ENCODE results near the gene SLC6A8.

Gene SLC6A8

DNA sequence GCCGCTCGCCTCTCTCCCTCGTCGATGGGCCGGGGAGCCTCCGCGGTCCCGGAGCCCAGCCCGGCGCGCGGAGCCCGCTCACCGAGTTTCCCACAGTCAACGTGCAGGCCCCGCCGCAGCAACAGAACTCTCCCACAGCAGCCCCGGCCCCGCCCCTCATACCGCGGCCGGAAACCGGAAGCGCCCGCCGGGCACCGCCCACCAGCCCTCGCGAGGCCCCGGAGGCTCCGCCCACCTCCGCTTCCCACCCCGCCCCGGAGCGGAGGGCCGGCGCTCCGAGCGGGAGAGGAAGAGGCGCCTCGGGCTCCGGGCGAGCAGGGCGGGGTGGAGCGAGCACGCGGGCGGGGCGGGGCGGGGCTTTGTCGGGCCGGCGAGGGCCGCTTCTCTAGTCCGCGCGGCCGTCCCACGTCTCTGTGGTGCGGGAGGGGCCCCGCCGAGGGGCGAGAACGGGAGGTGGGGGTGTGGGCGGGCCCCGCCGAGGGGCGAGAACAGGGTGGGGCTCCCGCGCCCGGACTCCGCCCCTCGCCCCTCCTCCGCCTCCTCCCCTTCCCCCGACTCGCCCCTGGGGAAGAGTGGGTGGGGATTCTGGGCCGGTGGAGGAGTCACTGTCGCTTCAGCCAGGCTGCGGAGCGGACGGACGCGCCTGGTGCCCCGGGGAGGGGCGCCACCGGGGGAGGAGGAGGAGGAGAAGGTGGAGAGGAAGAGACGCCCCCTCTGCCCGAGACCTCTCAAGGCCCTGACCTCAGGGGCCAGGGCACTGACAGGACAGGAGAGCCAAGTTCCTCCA lies 36.7 kb downstream of the SLC6A8 start, which contains the start of the genes ABCD1 and BCAP31:
Gene ABCD1 (plus strand): TSS at position 605 of the 787 bp plus-strand sequence. CDS start 411 bp downstream, outside the sequence.
Gene BCAP31 (minus strand): TSS at position 136 of the 787 bp plus-strand sequence. CDS start 1,143 bp downstream, outside the sequence.
- Histone ChIP-seq H3K4me3 (peak within 1 kb of the TSS; percentile 65 to 79 (median 76)), H3K9ac (peak within 1 kb of the TSS; percentile 84 to 94 (median 91)), H3K36me3 (peaks cover 19 to 41% (median 32%) of the 10 kb centered on the region in 11 experiments), H3K4me1 (peaks cover 50 to 64% (median 55%) of the 10 kb centered on the region in 10 experiments), H4K20me1 (peaks cover 12 to 69% (median 46%) of the 10 kb centered on the region in 11 experiments; a peak in 19 of 22 replicates), H3K27ac (peak within 1 kb of the TSS; percentile 92 to 99 (median 97)), H3K27me3 (peaks cover 23 to 57% (median 39%) of the 10 kb centered on the region in 11 experiments), H3K4me2 (peak within 1 kb of the TSS; percentile 86 to 95 (median 89)), H3K9me3 (replicated peaks in 1 of 11) (peaks cover 12 to 67% (median 41%) of the 10 kb centered on the region in 11 experiments; a peak in 21 of 22 replicates)
- TF ChIP-seq Cebpa-rat (IDR thresholded peaks at IDR 0.05): no peak

DNA sequence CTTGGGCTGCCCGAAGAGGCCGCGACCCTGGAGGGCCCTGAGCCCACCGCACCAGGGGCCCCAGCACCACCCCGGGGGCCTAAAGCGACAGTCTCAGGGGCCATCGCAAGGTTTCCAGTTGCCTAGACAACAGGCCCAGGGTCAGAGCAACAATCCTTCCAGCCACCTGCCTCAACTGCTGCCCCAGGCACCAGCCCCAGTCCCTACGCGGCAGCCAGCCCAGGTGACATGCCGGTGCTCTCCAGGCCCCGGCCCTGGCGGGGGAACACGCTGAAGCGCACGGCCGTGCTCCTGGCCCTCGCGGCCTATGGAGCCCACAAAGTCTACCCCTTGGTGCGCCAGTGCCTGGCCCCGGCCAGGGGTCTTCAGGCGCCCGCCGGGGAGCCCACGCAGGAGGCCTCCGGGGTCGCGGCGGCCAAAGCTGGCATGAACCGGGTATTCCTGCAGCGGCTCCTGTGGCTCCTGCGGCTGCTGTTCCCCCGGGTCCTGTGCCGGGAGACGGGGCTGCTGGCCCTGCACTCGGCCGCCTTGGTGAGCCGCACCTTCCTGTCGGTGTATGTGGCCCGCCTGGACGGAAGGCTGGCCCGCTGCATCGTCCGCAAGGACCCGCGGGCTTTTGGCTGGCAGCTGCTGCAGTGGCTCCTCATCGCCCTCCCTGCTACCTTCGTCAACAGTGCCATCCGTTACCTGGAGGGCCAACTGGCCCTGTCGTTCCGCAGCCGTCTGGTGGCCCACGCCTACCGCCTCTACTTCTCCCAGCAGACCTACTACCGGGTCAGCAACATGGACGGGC lies 37.5 kb downstream of the SLC6A8 start:
- peaks cover 14 to 74% (median 43%) of the 10 kb centered on the region in 11 experiments; a peak in 21 of 22 replicates for H3K9me3 ChIP-seq (replicated peaks in 1 of 11)
- H3K4me1 ChIP-seq: peaks cover 52 to 65% (median 58%) of the 10 kb centered on the region in 10 experiments
- H3K27ac ChIP-seq: peak overlapping the region; percentile 92 to 99 (median 97)
- H3K9ac ChIP-seq: peak overlapping the region; percentile 84 to 94 (median 91)
- H3K4me3 ChIP-seq: peak overlapping the region; percentile 55 to 74 (median 66)
- peaks cover 13 to 61% (median 39%) of the 10 kb centered on the region in 11 experiments; a peak in 19 of 22 replicates for H4K20me1 ChIP-seq
- TF ChIP-seq Cebpa-rat (IDR thresholded peaks at IDR 0.05): no peak
- peaks cover 15 to 56% (median 32%) of the 10 kb centered on the region in 11 experiments for H3K27me3 ChIP-seq
- peaks cover 16 to 41% (median 32%) of the 10 kb centered on the region in 11 experiments for H3K36me3 ChIP-seq
- H3K4me2 ChIP-seq: peak overlapping the region; percentile 83 to 95 (median 89)

DNA sequence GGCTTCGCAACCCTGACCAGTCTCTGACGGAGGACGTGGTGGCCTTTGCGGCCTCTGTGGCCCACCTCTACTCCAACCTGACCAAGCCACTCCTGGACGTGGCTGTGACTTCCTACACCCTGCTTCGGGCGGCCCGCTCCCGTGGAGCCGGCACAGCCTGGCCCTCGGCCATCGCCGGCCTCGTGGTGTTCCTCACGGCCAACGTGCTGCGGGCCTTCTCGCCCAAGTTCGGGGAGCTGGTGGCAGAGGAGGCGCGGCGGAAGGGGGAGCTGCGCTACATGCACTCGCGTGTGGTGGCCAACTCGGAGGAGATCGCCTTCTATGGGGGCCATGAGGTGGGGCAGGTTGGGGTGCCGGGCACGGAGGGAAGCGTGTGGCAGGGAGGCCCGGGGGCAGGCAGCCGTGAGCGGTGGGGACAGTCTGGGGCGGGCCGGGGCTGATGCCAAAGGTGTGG lies 38.1 kb downstream of the SLC6A8 start:
- peak overlapping the region; percentile 84 to 94 (median 91) for H3K9ac ChIP-seq
- peak overlapping the region; percentile 92 to 99 (median 97) for H3K27ac ChIP-seq
- H3K27me3 ChIP-seq: peaks cover 9 to 50% (median 29%) of the 10 kb centered on the region in 11 experiments; a peak in 21 of 22 replicates
- TF ChIP-seq Cebpa-rat (IDR thresholded peaks at IDR 0.05): no peak
- H3K36me3 ChIP-seq: peaks cover 16 to 41% (median 30%) of the 10 kb centered on the region in 11 experiments
- H3K4me3 ChIP-seq: peak overlapping the region; percentile 55 to 74 (median 66)
- H3K4me1 ChIP-seq: peaks cover 54 to 66% (median 58%) of the 10 kb centered on the region in 10 experiments
- peak overlapping the region; percentile 83 to 95 (median 89) for H3K4me2 ChIP-seq
- H4K20me1 ChIP-seq: peaks cover 13 to 55% (median 33%) of the 10 kb centered on the region in 11 experiments; a peak in 19 of 22 replicates
- H3K9me3 ChIP-seq (replicated peaks in 1 of 11): peaks cover 18 to 80% (median 49%) of the 10 kb centered on the region in 11 experiments; a peak in 21 of 22 replicates

DNA sequence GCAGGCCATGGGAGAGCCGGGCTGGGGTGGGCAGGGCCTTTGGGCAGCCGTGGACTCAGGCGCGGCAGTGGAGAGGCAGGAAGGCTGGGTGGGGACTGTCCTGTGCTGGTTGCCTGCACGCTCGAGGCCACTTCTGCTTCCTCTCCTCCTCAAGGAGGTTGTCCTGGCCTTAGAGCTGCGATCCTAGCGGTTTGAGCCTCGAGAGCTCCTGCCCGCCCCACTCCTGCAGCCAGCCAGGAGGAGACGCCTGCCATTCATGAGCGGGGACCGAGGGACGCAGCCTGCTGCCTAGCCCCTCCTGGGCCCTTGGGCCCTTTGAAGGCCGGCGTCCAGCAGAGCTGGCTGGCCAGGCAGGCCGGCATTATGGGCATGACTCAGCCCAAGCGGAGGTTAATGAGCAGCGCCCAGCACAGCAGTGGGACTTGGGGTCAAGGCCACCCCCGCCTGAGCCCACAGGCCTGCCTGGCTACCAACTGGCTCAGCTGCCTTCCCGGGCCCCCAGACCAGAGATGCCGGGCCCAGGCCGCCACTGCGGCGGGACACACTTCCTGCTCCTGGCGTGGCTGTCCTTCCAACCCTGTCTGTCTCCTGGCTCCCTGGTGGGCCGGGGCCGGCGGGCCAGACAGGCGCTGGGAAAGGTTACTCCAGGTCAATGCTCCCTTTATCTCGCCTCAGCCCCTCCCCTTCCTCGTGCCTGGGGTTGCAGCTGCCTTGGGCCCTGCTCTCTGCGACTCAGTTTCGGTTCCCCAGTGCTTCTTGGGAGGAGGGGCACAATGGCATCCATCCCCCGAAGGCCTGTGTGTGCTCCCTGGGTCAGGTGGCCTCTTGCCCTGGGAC lies 38.8 kb downstream of the SLC6A8 start:
- TF ChIP-seq Cebpa-rat (IDR thresholded peaks at IDR 0.05): no peak
- Histone ChIP-seq H3K27ac (peak overlapping the region; percentile 92 to 99 (median 97)), H3K9ac (peak overlapping the region; percentile 84 to 94 (median 91)), H3K4me3 (peak overlapping the region; percentile 55 to 74 (median 66)), H3K9me3 (replicated peaks in 1 of 11) (peaks cover 24 to 87% (median 56%) of the 10 kb centered on the region in 11 experiments; a peak in 21 of 22 replicates), H4K20me1 (peaks cover 13 to 49% (median 27%) of the 10 kb centered on the region in 11 experiments; a peak in 19 of 22 replicates), H3K4me2 (peak overlapping the region; percentile 83 to 95 (median 89)), H3K27me3 (peaks cover 8 to 50% (median 32%) of the 10 kb centered on the region in 11 experiments; a peak in 21 of 22 replicates), H3K36me3 (peaks cover 18 to 41% (median 28%) of the 10 kb centered on the region in 11 experiments), H3K4me1 (peaks cover 54 to 71% (median 60%) of the 10 kb centered on the region in 10 experiments)

DNA sequence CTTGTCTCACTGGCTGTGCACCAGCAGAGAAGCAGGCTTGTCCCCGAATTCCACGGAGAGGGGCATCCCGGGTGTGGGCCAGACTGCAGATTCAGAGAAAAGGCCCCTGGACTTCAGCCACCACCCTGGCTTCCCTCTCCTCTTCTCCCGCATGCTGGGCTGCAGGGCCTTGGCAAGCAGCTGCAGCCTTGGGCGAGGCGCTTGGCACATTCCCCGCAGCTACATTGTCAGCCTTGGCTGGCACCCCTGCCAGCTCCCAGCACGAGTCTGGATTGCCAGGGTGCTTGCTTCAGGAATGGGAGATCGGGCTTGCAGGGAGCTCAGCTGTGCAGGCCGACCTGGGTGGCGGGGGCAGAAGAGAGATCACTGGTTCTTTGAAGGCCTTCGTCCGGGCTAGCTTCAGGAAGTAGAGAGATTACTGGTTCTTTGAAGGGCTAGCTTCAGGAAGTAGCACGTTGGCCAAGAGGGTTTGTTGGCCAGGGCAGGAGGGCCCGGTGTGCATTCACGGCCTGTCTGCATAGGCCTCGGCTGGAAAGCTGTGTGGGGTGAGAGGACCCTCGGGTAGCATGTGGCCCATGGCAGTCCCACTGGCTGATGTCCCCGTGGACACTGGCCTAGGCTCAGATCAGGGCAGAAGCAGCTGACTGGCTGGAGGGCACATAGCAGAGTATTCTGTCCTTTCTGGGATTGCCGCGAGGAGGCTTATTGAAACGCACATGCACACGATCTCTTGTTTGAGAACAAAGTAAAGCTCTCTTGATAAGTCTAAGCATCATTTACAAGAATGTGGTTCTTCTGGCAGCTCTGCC lies 39.6 kb downstream of the SLC6A8 start:
- Histone ChIP-seq H3K4me2 (peak overlapping the region; percentile 83 to 95 (median 89)), H3K9ac (peak overlapping the region; percentile 74 to 94 (median 91)), H3K36me3 (peaks cover 18 to 39% (median 26%) of the 10 kb centered on the region in 11 experiments), H3K4me1 (peaks cover 48 to 73% (median 59%) of the 10 kb centered on the region in 10 experiments), H3K9me3 (replicated peaks in 1 of 11) (peaks cover 32 to 95% (median 64%) of the 10 kb centered on the region in 11 experiments), H3K4me3 (peak overlapping the region; percentile 22 to 74 (median 56); a peak in 16 of 20 replicates), H3K27ac (peak overlapping the region; percentile 92 to 99 (median 97); a peak in 21 of 22 replicates), H4K20me1 (peaks cover 9 to 40% (median 20%) of the 10 kb centered on the region in 11 experiments; a peak in 19 of 22 replicates), H3K27me3 (peaks cover 0 to 50% (median 24%) of the 10 kb centered on the region in 11 experiments; a peak in 18 of 22 replicates)
- no peak for TF ChIP-seq Cebpa-rat (IDR thresholded peaks at IDR 0.05)

DNA sequence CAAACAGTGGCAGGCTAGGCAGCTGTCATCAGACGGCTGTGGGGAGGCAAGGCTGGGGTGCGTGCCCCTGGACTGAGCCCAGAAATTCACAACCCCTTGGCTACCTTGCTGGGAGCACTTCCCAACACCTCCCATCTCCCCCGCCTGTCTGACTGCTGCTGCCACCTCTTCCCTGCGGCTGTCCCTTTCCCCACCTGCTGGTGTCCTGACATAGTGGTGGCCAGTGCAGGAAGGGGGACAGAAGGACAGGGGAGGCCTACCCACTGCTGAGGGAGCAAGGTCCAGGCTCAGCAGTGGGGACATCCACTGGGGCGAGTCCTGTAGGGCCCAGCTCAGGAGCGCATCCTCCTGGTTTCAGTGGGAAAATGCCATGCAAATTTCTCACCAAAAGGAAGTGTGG lies 40.4 kb downstream of the SLC6A8 start:
- H3K4me1 ChIP-seq: peaks cover 45 to 77% (median 64%) of the 10 kb centered on the region in 10 experiments
- H3K27ac ChIP-seq: peak overlapping the region; percentile 92 to 99 (median 97); a peak in 21 of 22 replicates
- H3K9ac ChIP-seq: peak overlapping the region; percentile 74 to 94 (median 91)

More for the DNA sequence above, 40.4 kb downstream of the SLC6A8 start:
- TF ChIP-seq Cebpa-rat (IDR thresholded peaks at IDR 0.05): no peak
- Histone ChIP-seq H3K27me3 (peaks cover 0 to 45% (median 21%) of the 10 kb centered on the region in 11 experiments; a peak in 15 of 22 replicates), H3K4me3 (peak overlapping the region in 8 of 10 experiments; percentile 19 to 74 (median 56); a peak in 7 of 20 replicates), H4K20me1 (peaks cover 4 to 44% (median 16%) of the 10 kb centered on the region in 11 experiments; a peak in 18 of 22 replicates), H3K9me3 (replicated peaks in 1 of 11) (peaks cover 34 to 97% (median 67%) of the 10 kb centered on the region in 11 experiments), H3K4me2 (peak overlapping the region; percentile 83 to 95 (median 89)), H3K36me3 (peaks cover 18 to 37% (median 26%) of the 10 kb centered on the region in 11 experiments)

All from BLaER1 treated with 17β-estradiol and CSF1 and Interleukin-3, amounts not matched to agents 10 nM and 100 nM (cell line).